Brain microvascular endothelial cell (primary cell): Measurements from ENCODE around the gene MICAL2.
A peak's percentile ranks its signal among the peaks of the same experiment; 100 is the strongest.

Source experiments
- DNase-seq: peaks from one replicate; pipeline ENCODE4 v3.0.0-alpha.2; 2020
- H3K27ac ChIP-seq: fragments of 250-450 bp; sonication (Bioruptor Pico); 2 replicates; pipeline ENCODE4 v1.5.1; 2020; ENCODE audit warnings: mild to moderate bottlenecking, moderate library complexity
- H3K27me3 ChIP-seq: fragments of 250-450 bp; sonication (Bioruptor Pico); replicated peaks from 2 replicates; pipeline ENCODE4 v1.5.1; 2020; ENCODE audit warnings: mild to moderate bottlenecking
- H3K36me3 ChIP-seq: fragments of 250-450 bp; sonication (Bioruptor Pico); replicated peaks from 2 replicates; pipeline ENCODE4 v1.5.1; 2020; ENCODE audit warnings: mild to moderate bottlenecking
- H3K4me3 ChIP-seq: 2 replicates; pipeline ENCODE4 v1.5.1; 2011; ENCODE audit warnings: low read depth, mild to moderate bottlenecking, control low read depth, low read length, moderate library complexity
- in situ Hi-C: cut with HindIII; loops from 2 replicates; pipeline ENCODE4 v1.10.0; 2017; ENCODE audit warnings: low sequenced_read_pairs, low pct_ligation_motif_present
- TF ChIP-seq, protein P1 (sequence below): IDR thresholded peaks from 2 replicates; pipeline ENCODE4 v1.5.1; 2011; ENCODE audit warnings: low read depth, mild to moderate bottlenecking, moderate library complexity, low read length, control low read depth, inconsistent platforms; ENCODE audit errors: missing control alignments

Gene MICAL2

DNA sequence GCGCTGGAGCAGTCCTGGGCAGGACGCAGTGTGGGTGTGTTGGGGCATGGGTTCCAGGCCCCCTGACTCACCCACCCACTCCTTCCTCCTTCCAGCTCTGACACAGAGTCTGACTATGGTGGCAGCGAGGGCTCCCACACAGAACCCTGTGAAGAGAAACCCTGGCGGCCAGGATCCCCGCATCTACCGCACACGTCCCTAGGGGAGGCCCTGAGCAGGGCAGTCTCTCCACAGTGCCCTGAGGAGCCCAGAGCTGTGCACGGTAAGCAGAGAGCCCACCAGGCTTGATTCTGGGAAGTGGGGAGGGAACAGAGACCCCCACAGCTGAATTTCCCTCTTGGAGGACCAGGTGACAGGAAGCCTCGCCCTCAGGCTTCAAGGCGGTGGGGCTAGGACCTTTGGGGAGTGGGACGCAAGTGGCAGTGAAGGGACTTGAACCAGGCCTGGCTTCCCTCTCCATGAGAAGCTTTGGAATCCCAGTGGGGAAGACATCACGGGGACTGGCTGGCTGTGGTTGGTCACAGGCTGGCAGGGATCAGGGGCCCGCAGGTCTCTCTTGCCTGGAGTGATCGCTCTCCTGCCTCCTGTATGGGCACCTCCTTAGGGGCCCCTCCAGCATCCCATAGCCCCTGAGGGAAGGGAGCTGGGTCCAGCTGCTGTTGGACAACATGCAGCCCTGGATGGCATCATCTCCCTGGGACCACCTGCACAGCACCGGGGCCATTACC lies 170.6 kb downstream of the MICAL2 start:
- in situ Hi-C loops = no loop called here
- Histone ChIP-seq H3K27me3 (no peaks in the 10 kb centered on the region), H3K4me3 (no peak overlapping the region), H3K27ac (peak overlapping the region; percentile 58), H3K36me3 (peaks cover 3% of the 10 kb centered on the region)
- TF ChIP-seq, protein P1, sequence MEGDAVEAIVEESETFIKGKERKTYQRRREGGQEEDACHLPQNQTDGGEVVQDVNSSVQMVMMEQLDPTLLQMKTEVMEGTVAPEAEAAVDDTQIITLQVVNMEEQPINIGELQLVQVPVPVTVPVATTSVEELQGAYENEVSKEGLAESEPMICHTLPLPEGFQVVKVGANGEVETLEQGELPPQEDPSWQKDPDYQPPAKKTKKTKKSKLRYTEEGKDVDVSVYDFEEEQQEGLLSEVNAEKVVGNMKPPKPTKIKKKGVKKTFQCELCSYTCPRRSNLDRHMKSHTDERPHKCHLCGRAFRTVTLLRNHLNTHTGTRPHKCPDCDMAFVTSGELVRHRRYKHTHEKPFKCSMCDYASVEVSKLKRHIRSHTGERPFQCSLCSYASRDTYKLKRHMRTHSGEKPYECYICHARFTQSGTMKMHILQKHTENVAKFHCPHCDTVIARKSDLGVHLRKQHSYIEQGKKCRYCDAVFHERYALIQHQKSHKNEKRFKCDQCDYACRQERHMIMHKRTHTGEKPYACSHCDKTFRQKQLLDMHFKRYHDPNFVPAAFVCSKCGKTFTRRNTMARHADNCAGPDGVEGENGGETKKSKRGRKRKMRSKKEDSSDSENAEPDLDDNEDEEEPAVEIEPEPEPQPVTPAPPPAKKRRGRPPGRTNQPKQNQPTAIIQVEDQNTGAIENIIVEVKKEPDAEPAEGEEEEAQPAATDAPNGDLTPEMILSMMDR = peak; percentile 6
- DNase-seq = peak; percentile 58

DNA sequence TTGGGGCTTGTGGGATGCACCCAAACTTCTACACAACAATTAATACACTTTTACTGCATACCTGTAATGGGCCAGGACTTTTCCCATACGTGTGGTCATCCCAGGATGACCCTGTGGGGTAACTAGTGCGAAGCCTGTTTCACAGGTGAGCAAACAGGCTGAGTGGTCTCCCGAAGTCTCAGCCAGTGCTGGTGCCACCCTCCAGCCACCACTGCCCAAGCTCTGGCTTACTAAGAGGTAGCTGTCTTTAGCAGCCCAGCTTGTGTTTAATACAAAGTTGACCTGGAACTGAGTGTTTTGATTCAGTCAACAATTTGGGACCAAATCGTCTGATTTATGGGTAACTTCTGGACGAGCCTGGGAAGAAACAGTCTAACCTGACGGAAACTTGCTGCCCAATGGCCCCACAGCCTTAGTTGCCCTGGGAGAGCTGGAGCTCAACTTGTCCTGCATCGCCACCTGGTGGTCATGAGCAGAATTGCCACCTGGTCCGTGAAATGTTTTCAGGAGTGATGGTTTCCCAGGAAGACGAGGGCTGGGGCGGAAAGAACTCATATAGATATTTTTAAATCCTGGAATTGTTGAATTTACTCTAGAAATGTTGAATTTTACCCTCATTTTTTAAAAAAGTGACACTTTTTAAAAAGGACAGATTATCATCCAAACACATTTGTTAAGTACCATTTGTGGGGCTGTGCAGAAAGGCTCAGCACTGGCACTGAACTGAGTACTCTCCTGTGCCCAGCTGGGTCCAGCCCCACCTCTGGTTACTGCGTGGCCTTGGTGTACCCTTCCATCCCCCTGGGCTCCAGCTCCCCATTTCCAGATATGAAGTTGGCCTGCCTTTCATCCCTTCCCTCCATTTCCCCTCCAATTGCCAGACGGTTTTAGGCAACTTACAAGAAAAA lies 171.4 kb downstream of the MICAL2 start:
- Histone ChIP-seq H3K4me3 (no peak overlapping the region), H3K36me3 (peaks cover 3% of the 10 kb centered on the region), H3K27ac (peak overlapping the region; percentile 58), H3K27me3 (no peaks in the 10 kb centered on the region)
- TF ChIP-seq, protein P1 = peak; percentile 94
- in situ Hi-C loops = no loop called here
- DNase-seq = peak; percentile 86

DNA sequence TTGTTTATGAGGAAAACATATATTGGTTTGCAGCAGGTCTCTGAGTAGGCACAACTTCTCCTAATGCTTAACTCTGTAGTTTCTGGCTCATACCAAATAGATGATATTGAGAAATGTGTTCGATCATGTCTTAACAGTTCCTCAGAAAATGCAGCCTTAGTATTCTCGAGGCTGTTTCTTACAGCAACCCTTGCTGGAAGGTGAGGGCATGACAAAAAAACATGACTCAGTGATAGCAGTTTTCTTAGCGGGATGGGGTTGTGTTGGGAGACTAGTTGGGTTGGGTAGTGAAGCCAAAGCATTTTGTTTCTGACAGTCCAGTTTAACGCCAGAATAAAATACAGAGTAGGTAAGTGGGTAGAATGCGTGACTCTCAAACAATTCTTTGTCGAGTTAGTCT lies 172.3 kb downstream of the MICAL2 start:
- Histone ChIP-seq H3K4me3 (no peak overlapping the region), H3K27ac (peak overlapping the region; percentile 58), H3K36me3 (peaks cover 3% of the 10 kb centered on the region), H3K27me3 (no peaks in the 10 kb centered on the region)
- TF ChIP-seq, protein P1 = no peak
- no peak for DNase-seq
- in situ Hi-C loops = no loop called here

DNA sequence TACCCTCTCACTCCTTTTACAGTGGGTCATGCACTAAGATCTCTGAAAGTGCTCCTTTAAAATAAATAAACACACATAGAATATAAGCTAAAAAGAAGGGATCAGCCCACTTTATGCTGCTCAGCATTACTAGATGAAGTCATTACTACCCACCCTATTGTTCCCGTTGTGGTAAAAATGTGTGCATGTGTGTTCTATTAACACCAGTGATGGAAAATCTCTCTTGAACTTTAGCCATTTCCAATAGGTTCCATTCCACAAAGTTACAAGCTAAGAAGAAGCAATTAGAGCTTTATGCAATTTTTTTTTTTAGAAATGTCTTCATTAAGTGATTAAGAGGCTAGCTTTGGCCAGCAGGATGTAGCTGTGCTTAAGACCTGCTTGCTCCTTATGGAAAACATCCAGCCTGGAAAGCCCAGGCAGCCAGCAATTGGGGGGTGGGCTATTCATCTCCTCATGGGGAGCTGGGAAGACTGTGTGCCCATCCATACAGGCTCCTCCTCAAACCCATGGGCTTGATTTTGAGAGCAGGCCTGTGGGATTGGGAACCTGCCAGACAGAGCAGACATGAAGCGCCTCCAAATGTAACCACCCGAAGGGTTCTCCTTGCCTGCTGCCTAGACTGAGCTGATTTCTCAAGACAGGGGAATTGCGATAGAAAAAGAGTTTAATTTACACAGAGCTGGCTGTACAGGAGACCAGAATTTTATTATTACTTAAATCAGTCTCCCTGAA lies 174.1 kb downstream of the MICAL2 start:
- TF ChIP-seq, protein P1 = peak; percentile 14
- Histone ChIP-seq H3K27me3 (no peaks in the 10 kb centered on the region), H3K4me3 (no peak overlapping the region), H3K27ac (peak overlapping the region; percentile 99), H3K36me3 (peaks cover 3% of the 10 kb centered on the region)
- in situ Hi-C loops = no loop called here
- DNase-seq = peak; percentile 62

DNA sequence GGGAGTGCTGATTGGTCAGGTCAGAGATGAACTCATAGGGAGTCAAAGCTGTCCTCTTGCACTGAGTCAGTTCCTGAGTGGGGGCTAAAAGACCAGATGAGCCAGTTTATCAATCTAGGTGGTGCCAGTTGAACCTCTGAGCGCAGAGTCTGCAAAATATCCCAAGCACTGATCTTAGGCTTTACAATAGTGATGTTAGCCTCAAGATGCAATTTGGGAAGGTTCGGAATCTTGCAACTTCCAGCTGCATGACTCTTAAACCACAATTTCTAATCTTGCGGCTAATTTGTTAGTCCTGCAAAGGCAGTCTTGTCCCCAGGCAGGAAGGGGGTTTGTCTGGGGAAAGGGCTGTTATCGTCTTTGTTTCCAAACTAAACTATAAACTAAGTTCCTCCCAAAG lies 174.7 kb downstream of the MICAL2 start:
- H3K27ac ChIP-seq = peak overlapping the region; percentile 99
- H3K36me3 ChIP-seq = peaks cover 3% of the 10 kb centered on the region
- no peaks in the 10 kb centered on the region for H3K27me3 ChIP-seq
- in situ Hi-C loops = no loop called here
- TF ChIP-seq, protein P1 = no peak
- no peak overlapping the region for H3K4me3 ChIP-seq
- peak; percentile 93 for DNase-seq
